ENCODE data around the gene RIN3.
A peak's percentile ranks its signal among the peaks of the same experiment; 100 is the strongest.

The RIN3 gene

DNA sequence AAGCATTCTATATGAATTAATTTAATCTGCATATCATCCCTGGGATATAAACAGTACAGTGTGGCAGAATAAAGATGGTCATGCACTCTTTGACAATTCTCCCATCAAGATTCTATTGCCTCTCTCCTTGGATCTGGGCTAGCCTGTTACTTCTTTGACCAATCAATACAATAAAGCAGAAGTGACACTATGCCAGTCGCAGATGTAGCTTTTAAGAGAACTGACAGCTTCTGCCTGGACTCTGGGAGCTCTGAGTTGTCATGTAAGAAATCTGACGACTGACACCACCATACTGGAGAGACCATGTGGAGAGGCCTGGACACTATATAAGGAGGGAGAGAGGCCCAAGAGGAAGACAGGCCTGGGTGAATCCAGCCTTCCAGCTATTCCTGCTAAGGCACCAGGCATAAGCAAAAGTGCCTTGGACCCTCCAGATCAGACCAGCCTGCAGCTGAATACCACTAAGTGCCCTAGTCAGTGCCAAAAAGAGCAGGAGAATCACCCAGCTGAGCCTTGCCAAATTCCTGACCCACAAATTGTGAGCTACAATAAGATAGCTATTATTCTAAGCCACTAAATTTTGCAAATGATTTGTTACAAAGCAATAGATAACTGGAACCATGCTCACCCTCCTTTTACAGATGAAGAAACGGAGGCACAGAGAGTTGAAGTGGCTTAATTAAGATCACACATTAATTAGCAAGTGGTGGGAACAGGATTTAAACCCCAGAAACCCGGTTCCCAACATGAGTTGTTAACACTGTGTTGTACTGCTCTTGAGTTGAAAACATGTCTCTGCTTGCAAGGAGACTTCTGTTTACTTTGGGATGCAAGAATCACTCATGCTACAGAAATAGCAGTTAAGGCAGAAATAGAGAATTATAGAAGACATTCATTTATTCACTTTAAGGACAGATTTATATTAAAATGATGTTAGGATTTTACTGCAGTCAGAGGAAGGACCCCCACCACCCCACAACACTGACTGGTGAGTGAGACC, 84.6 kb downstream of the RIN3 start:
- DNase-seq (ENCODE audit: low spot score): no peak

DNA sequence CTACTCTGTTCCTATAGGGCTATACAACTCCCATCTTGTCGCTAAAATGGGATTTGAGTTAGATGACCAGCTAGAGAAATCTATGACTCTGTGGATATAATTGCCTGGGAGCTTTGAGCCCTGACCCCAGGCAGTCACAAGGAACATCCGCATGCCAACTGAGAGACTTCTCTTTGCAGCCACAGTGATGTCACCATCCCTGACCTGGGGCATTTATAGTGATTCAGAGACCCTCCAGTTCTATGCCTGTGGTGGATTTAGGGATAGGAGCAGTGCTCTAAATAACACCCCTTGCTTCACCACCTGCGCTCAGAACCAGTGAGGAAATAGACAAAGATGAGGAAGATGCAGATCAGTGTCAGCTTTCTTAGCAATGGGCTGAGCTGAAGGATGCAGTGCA, 86.2 kb downstream of the RIN3 start:
- DNase-seq (ENCODE audit: low spot score): no peak

DNA sequence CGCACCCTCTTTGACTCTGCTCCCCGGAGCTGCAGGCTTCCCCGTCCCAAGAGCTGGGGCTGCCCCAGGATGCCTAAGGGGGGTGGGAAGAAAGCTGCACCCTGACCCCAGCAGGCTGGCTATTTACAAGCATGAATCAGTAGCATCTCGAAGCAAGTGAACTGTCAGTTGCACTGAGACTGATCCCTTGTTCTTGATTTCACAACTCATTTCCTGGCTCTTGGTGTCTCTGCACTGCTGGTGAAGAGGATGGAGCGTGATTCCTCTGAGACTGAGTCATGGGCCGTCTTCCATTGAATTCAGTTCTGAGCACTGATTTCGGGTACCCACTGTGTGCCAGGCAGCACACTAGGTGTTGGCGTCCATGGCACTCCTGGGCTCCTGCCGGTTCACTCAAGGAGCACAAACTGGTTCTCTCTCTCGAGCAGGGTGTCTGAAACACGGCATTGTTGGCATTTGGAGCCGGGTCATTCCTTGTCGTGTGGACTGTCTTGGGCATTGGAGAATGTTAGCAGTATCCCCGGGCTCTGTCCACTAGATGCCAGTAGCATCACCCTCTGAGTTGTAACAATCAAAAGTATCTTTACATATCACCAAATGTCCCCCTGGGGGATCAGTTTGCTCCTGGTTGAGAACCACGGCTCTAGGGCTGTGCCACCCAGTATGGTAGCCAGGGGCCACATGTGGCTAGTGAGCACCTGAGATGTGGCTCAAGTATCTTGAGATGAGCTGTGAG, 86.9 kb downstream of the RIN3 start:
- no peak for DNase-seq (ENCODE audit: low spot score)

DNA sequence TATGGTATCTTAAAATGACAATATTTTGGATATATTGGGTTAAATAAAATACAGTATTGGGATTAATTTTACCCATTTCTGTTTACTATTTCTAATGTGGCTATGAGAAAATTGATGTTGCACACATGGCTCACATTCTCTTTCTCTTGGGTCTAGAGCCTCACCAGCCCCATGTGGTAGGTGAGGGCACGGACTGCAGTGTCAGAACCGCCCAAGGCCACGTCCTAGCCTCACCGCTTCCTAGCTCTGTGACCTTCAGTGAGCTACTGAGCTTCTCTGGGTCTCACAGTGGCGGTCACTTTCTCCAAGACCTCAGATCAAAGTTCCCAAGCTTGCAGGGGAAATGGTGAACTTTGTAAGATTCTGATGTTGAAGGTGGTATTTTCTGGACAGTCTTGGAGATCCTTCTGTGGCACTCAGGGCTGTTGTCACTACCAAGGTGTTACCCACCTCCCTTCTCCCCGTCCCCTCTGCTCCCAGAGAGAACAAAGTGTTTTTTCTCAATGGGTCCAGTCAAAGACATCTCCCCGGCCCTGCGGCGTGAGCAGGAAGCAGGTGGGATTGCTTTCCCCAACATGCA, 87.6 kb downstream of the RIN3 start:
- DNase-seq (ENCODE audit: low spot score): no peak

DNA sequence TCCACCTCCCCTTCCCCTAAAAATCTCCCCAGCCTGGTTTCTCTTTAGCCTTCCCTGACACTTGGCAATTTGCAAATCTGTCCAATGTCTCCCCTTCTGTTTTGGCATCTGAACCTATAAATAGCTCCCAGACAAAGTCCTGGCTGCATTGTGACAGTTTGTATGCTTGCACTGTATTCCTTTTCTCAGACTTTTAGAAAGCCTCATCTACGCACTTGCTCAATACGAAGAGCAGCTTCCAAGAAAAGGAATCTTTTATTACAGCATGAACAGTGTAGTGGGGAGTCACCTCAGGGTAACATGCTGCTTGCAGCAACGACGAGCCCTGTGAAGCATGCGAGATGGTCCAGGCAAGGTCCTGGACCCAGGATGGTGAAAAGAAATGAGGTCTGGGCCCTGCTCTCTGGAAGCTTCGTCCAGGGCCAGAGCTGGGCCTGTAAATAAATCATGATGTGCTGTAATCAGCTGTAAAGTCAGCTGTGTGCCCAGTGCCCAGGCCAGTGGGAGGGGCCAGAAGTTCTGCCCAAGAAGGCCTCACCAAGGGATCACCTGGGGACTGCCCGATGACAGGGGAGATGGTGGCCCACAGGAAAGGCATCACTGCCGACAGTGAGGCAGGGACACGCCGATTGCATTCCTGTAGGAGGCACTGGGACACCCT, 88.3 kb downstream of the RIN3 start:
- DNase-seq (ENCODE audit: low spot score): no peak

DNA sequence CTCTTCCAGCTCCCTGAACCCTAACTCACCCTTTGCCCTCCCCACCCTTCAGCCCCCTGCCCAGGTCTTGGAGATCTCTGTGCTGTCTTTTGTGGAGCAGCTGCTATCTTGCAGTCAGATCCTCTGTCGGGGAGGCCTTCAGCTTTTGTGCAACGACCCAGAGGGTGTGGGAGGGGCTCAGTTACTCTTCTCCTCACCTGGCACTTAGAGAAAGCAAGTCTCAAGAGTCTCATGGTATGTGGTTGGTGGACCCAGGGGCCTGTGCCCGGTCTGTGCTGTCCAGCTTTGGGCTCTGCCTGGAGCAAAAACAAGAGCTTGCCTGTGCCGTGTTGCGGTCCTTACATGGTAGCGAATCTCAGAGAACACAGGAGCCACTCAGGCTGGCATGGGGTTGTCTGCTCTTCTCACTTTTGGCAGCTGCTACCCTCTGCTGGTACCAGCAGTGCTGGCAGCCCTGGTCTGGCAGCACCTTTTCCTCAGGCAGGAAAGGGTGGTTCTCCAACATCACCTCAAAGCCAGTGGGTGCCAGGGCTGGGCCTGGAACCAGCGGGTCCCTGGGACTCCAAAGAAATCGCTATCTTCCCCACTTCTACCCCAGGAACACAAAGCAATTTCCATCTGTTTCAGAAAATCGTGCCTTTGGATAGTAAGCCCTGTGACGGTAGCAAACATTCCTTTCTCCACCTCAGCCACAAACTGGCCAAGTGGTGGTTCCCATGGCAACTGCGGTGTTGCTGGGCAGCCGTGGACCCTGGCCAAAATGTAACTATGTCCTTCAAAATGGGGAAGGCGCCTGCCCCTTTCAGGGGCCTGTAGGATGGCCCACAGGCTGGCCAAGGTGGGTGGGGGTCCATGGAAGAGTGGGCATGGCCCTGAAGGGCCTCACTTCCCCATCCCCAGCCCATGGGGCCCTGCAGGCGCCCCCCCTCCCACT, 90.0 kb downstream of the RIN3 start:
- no peak for DNase-seq (ENCODE audit: low spot score)

DNA sequence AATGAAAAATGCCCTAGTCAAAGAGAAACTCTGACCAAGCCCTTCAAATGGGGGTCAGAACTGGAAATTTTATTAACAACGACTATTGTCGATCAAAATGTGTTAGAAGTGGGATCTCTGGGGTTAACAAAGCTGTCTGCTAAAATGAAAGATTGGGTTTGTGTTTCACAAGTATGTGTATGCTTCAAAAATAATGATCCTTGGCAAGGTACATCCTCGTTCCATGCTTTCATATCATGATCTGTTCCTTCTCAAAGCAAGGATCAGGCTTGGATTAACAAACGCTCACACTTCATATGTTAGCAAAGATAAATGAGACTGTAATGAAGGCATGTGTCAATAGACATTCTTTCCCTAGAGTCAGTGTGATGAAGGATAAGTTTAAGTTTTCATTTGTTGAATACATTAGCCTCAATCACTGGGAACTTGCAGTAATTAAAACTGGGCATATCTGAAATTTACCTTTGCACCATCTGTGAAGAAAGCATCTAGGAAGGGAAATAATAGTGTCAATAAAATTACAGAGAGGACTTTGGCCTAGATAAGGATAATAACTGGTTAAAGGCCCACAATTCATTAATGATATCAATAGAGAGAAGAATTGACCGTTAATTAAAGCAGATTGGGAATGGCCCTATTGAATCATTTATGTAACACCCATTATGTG, 91.8 kb downstream of the RIN3 start:
- DNase-seq (ENCODE audit: low spot score): no peak

DNA sequence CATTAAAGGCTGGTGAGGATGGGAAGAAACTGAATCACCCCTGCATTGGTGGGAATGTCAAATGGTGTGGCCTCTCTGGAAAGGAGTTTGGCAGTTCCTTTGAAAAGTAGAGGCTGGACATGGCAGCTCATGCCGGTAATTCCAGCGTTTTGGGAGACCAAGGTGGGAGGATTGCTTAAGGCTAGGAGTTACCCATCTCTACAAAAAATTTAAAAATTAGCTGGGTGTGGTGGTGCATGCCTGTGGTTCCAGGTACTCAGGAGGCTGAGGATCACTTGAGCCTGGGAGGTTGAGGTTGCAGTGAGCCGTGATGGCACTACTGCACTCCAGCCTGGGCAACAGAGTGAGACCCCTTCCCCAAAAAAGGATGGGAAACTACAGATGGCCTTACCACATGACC, 93.7 kb downstream of the RIN3 start:
- DNase-seq (ENCODE audit: low spot score): no peak

DNA sequence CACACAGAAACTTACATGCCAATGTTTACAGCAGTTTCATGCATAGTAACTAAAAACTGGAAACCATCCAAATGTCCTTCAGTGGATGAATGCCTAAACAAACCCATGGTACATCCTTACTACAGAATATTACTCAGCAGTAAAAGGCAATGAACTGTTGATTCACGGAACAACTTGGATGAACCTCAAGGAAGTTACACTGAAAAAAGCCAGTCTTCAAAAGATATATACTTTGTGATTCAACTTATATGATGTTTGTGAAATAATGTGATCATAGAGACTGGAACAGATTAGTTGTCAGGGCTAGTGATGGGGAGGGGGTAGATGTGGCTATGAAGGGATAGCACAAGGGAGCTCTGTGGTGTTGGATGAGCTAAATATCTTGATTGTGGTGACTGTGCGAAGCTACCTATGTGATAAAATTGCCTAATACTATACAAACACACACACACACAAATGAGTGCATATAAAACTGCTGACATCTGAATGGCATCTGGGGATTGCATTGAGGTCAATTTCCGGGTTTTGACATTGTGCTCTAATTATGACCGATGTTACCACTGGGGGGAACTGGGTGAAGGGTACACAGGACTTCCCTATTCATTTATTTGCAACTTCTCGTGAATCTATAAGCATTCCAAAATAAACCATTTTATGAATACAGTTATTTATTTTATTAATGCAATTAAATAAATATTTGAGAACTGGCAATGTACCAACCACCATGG, 94.3 kb downstream of the RIN3 start:
- DNase-seq (ENCODE audit: low spot score): no peak

DNA sequence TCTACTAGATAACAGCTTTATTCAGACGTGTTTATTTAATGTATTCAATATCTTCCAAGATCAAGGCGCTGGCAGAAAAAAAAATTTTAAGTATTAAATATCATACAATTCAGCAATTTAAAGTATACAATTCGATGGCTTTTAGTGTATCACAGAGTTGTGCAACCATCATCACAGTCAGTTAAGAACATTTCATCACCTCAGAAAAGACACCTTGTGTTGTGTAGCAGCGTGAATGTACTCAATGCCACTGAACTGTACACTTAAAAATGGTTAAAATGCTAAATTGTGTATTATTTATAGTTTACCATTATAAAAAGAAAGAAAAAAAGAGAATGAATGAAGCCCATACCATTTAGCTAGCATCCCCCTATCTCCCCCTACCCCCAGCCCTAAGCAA, 96.4 kb downstream of the RIN3 start:
- DNase-seq (ENCODE audit: low spot score): no peak

DNA sequence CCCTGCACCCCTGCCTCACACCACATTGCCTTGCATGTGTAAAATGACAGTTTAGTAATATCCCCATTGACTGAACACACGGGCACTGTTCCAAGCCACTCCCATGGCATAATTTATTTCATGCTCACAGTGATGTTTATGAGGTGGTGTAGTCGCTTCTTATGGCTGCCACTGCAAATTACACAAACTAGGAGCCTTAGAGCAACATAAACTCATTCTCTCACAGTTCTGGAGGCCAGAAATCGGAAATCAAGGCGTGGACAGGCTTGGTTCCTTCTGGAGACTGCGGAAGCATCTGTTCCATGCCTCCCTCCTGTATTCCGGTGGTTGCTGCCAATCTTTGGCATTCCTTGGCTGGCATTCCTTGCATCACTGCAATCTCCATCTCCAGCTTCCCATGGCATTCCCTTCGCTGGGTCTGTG, 97.3 kb downstream of the RIN3 start:
- DNase-seq (ENCODE audit: low spot score): no peak

DNA sequence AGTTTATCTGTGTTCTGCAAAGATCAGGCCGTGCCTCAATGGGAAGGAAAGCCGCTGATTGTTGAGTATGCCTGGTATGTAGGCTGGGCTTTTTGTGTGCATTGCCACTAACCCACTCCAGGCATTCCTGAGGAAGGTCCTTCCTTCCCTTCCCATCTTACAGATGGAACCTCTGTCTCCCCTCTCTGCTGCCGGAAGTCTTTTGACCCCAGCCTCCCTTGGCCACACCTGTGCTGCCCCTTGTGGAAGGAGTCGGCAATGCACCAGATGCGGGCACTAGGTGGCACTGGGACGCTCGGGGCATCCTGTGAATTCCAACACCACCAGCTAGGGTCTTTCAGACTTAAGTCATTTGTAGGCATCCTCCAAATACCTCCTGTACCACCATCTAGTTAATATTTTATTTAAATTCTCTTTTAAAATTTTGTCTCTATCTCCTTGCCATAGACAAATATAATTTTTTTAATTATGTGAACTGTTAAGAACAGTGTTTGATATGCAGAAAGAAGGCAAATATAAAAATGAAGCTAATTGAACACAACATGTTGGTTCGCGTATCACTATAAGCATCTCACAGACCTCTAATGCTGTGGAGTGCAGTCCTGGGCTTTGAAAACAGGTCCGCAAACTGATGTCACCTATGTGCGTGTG, 99.6 kb downstream of the RIN3 start:
- DNase-seq (ENCODE audit: low spot score): peak; percentile 55

DNA sequence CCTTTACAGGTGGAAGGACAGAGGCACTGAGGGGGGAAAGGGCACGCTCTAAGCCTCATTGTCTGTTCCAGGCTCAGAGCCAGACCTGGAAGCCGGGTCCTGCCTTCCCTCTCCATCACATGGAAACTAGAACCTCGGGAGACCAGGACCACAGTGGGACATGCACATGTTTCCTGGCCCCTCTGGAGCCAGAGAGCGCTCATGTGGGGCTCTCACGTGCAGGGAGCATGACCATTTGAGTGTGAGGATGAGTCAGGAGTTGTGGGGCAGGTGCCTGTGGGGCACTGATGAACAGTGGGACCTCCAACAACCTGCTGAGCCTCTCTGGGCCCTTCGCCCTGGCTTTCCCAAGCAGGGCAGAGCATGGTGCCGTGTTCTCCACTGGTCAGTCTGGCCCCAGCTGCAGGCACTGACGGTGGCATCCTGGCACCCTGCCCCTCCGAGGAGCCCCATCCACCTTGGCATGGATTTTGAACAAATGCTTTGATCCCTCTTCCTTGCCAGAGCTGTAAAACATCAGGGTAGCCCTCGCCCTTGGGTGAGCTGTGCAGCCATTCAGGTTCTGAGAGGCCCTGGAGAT, 100.2 kb downstream of the RIN3 start:
- no peak for DNase-seq (ENCODE audit: low spot score)

DNA sequence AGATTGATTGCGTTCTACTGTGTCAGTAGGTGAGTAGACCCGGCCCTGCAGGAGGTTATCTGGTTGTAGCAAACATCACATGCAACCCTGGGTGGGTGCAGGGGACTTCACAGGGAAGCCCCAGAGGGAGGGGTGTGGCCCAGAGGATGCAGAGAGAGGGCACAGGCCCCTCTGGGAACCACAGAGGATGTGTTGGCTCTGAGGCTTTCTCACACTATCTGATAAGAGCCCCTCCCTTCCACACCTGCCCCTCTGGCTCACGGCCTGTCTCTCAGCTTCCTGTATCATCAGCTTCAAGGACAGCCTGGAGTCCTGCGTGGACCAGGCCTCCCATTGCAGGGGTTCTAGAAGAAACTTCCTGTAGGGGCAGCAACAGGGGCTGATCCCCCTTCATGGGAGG, 101.9 kb downstream of the RIN3 start:
- no peak for DNase-seq (ENCODE audit: low spot score)

DNA sequence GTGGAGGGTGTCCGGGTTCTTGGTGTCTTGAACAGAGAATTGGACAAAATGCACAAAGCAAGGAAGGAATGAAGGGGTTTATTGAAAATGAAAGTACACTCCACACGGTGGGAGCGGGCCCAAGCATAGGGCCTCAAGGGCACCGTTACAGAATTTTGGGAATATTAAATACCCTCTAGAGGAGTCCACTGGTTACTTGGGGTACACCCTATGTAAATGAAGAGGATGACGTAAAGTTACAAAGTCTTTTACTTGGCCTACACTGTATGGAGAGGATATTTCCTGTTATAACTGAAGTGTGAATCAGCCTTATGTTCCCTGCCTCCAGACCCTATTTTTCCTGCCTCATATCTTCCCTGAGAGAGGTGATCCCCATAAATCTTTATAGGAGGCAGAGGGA, 102.6 kb downstream of the RIN3 start:
- no peak for DNase-seq (ENCODE audit: low spot score)

DNA sequence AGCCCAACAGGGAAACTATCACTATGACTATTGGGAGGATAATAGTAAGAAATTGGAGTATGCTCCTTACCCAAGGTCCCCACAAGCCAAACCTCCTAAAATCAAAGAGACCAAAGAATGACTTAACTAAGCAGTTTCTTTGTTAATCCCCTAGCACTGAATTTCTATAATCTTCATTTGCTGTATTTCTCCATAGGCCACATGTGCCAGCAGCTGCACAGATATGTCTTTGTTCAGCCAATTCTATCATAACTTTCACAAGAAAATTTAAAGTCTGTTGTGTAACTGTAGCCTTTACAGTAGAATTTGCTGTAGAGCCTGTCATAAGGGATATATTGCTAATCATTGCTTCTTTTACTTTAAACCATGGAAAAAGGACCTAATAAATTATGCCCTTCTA, 104.0 kb downstream of the RIN3 start:
- no peak for DNase-seq (ENCODE audit: low spot score)

DNA sequence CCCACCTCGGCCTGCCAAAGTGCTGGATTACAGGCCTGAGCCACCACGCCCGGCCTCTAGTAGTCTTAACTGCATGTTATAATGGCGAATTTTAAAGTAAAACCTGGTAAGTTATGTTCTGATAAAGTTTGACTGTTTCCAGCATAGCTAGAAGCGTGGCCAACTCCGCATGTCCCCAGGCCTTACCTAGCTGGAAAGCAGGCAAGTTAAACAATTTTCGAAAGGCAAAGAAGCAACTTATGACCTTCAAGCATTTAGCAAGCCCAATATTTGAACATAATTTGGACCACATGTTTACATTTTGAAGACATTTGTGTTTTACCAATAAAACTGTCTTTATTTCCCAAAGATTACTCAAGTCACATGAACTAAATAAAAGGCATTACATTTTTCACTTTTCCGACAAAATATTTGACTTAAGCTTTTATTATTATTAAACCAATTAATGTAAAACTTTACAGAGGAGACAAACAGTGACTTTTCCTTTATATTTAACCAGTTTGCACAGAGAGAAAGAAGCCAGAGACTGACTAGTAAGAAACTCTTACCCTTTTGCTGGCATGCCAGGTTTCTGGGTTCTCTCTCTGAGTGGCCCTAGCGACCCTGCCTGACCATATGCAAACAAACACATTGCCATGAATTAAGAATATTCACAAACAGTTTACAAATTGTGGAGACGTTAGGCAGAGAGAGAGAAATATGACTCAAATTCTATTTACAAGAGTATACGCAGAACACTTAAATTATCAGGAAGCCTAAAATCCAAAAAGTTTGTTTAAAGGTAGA, 106.3 kb downstream of the RIN3 start:
- DNase-seq (ENCODE audit: low spot score): no peak

DNA sequence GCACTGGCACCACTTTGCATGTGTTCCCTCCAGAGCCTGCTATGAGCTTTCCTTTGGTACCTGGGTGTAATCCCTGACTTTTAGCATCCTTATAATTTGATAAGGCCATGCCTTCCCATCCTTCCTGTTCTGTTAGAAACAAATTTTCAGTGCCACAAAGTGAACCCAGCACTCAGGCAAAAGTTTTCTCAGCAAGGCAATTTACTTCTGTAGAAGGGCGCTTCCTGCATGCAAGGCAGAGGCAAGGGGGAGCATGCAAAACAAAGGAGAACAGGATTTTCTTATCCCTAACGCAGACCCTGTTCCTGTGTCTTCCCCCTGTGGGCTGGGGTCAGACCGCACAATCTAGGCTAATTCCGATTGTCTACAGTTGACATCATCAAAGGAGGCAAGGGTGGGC, 108.7 kb downstream of the RIN3 start:
- DNase-seq (ENCODE audit: low spot score): no peak
